A549 (cell line): ENCODE measurements around the gene PDPK1. TPM values are rescaled to one million over a fixed set of nuclear protein-coding genes. Genes with fewer than 3 reads are reported as not detected.
"Not testable (repeated sequence)": the region's sequence is repeated elsewhere in the genome, so short reads cannot be mapped to it uniquely, and the experiment has no call there.

Experiments
- ATAC-seq, 2 experiments: fragments of 200-7000 bp in 1 of 2; fragments of >200 bp in 1 of 2; cut with Nextera tagmentation in 1 of 2; cut with Tn5 transposase in 1 of 2; 3 replicates each; pipeline versions ENCODE4 v1.8.0 to v1.9.1; 2018 to 2020; ENCODE audit warnings: mild to moderate bottlenecking in 1 of 2, moderate library complexity in 1 of 2
- CTCF ChIA-PET: fragments of 300-600 bp; sonication (Branson Sonifier 250); formaldehyde crosslinking; extraction: SDS; loops from one replicate; lab custom pipeline; 2021; ENCODE audit warnings: antibody characterized with exemption, inconsistent platforms; lab: Yijun Ruan, JAX
- POLR2A ChIA-PET: fragments of 350-600 bp; formaldehyde crosslinking; extraction: SDS; loops from one replicate; lab custom pipeline; 2021; ENCODE audit warnings: antibody characterized with exemption, inconsistent platforms; lab: Yijun Ruan, JAX
- DNase-seq, 2 experiments: peaks; one replicate each; pipeline versions ENCODE4 v3.0.0 to v3.0.0-alpha.2; 2011 to 2016; ENCODE audit warnings: low read depth in 1 of 2, low spot score in 1 of 2
- FAIRE-seq: peaks from 2 replicates; lab custom pipeline; 2011; peaks lifted over from hg19 to GRCh38; lab: Jason Lieb, UNC
- H3K27ac ChIP-seq, 2 experiments: fragments of >200 bp; sonication (Bioruptor Twin); formaldehyde crosslinking; 3 replicates each; pipeline ENCODE4 v1.5.1; 2016 to 2017
- H3K4me1 ChIP-seq: fragments of >200 bp; sonication (Bioruptor Twin); formaldehyde crosslinking; 3 replicates; pipeline ENCODE4 v1.6.1; 2016
- H3K4me2 ChIP-seq: fragments of >200 bp; sonication (Bioruptor Twin); formaldehyde crosslinking; 3 replicates; pipeline ENCODE4 v1.6.1; 2016
- H3K4me3 ChIP-seq: fragments of >200 bp; sonication (Bioruptor Twin); formaldehyde crosslinking; 3 replicates; pipeline ENCODE4 v1.5.1; 2016
- H3K9me3 ChIP-seq: fragments of >200 bp; sonication (Bioruptor Twin); formaldehyde crosslinking; 3 replicates; pipeline ENCODE4 v1.6.1; 2016
- FOSL2 ChIP-seq, 2 experiments: fragments of 450-650 bp in 1 of 2; fragments of >200 bp in 1 of 2; sonication (Bioruptor Twin) in 1 of 2; formaldehyde crosslinking; IDR thresholded peaks; 2 replicates each; pipeline versions ENCODE4 v1.5.0 to v1.6.1; 2016 to 2020; ENCODE audit warnings: mild to moderate bottlenecking in 1 of 2, moderate library complexity in 1 of 2
- GATA3 ChIP-seq: IDR thresholded peaks from 2 replicates; pipeline ENCODE4 v1.6.1; 2012; ENCODE audit warnings: borderline replicate concordance
- KDM1A ChIP-seq: fragments of 200-600 bp; sonication (generic); IDR thresholded peaks from 2 replicates; pipeline ENCODE4 v1.6.1; 2016; ENCODE audit warnings: low read depth, mild to moderate bottlenecking
- MAX ChIP-seq: IDR thresholded peaks from 2 replicates; pipeline ENCODE4 v1.6.1; 2012
- MAZ ChIP-seq: fragments of 150-350 bp; IDR thresholded peaks from 2 replicates; pipeline ENCODE4 v1.6.1; 2014; ENCODE audit warnings: antibody characterized with exemption, low read depth, low read length, borderline replicate concordance
- NFE2L2 ChIP-seq: fragments of 150-350 bp; conservative IDR thresholded peaks from 2 replicates; pipeline ENCODE4 v1.6.1; 2014; ENCODE audit warnings: low read length
- NR3C1 ChIP-seq: fragments of >200 bp; sonication (Bioruptor Twin); formaldehyde crosslinking; IDR thresholded peaks from 3 replicates; pipeline ENCODE4 v1.6.1; 2017
- PBX3 ChIP-seq: IDR thresholded peaks from 2 replicates; pipeline ENCODE4 v1.6.1; 2012
- POLR2AphosphoS2 ChIP-seq: conservative IDR thresholded peaks from 2 replicates; pipeline ENCODE4 v1.6.1; 2012; ENCODE audit warnings: low read length, improper control_type of control experiment, inconsistent platforms
- RCOR1 ChIP-seq: fragments of 150-350 bp; IDR thresholded peaks from 2 replicates; pipeline ENCODE4 v1.6.1; 2014; ENCODE audit warnings: antibody characterized with exemption, low read length, low read depth
- RFX5 ChIP-seq: fragments of 450-650 bp; IDR thresholded peaks from 2 replicates; pipeline ENCODE4 v1.7.1; 2014; ENCODE audit warnings: antibody characterized with exemption, mild to moderate bottlenecking, moderate library complexity
- RNF2 ChIP-seq: fragments of 200-600 bp; sonication (generic); IDR thresholded peaks from 2 replicates; pipeline ENCODE4 v1.6.1; 2016; ENCODE audit warnings: low read depth, mild to moderate bottlenecking, antibody characterized with exemption, moderate library complexity, borderline replicate concordance
- TP53 ChIP-seq: fragments of 250-450 bp; sonication (Bioruptor Pico); IDR thresholded peaks from 2 replicates; pipeline ENCODE4 v1.5.0; 2021; ENCODE audit warnings: mild to moderate bottlenecking, moderate library complexity
- WGBS: methylation state at CpG from one replicate; pipeline ENCODE4 v1.1.6; 2017; ENCODE audit errors: missing lambda C conversion rate; 5-methylcytosine and 5-hydroxymethylcytosine counted together
- polyA plus RNA-seq, 4 experiments: library from polyadenylated mRNA; depleted of rRNA in 3 of 4; stranded (reverse); fragments of >200 nt; fragmentation: RNase III in 1 of 4; extraction: RNeasy Plus Mini Kit Qiagen cat#74134 plus additional on column Dnase treatment in 1 of 4; gene quantifications; 2 replicates in 3 of 4; 3 replicates in 1 of 4; pipeline ENCODE4 v1.2.3, GENCODE V29; 2011 to 2017
- TF ChIP-seq, protein P1 (sequence below): IDR thresholded peaks from 2 replicates; pipeline ENCODE4 v1.6.1; 2012; ENCODE audit warnings: low read depth, borderline replicate concordance
- TF ChIP-seq, protein P2 (sequence below): fragments of 150-350 bp; IDR thresholded peaks from 2 replicates; pipeline ENCODE4 v1.6.1; 2014; ENCODE audit warnings: low read depth, mild to moderate bottlenecking, low read length

PDPK1 gene
- polyA plus RNA-seq, 2 of the 4 experiments (the other 2 are of a cell fraction): 17.7 to 29.7 TPM

DNA sequence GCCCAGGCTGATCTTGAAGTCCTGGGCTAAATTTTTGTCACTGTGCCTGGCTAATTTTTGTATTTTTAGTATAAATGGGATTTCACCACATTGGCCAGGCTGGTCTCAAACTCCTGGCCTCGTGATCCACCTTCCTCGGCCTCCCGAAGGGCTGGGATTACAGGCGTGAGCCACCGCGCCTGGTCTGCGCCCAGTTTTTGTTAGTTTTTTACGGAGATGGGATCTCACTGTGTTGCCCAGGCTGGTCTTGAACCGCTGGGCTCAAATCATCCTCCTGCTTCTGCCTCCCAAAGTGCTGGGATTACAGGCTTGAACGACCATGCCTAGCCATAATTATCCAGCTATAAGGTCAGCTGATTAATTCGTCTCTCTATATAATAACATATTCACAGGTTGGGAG, 3.9 kb upstream of the PDPK1 start:
- H3K4me1 ChIP-seq: peaks cover 24% of the 10 kb centered on the region
- no peak overlapping the region; a peak in 1 of 6 replicates for H3K27ac ChIP-seq
- ATAC-seq (no peak), DNase-seq (no peak), FAIRE-seq (no peak)
- POLR2A ChIA-PET: no interaction called here
- H3K4me2 ChIP-seq: no peak overlapping the region
- H3K4me3 ChIP-seq: no peak overlapping the region
- 89% methylated on average over 11 of the region's 11 CpGs for WGBS
- no peaks in the 10 kb centered on the region for H3K9me3 ChIP-seq
- CTCF ChIA-PET: no interaction called here
- TF ChIP-seq FOSL2 (IDR thresholded peaks at IDR 0.05): no peak
- TF ChIP-seq FOSL2 (CRISPR knock-in tag; IDR thresholded peaks at IDR 0.05): no peak
- no peak for TF ChIP-seq TP53 (CRISPR knock-in tag)
- TF ChIP-seq NR3C1: no peak
- TF ChIP-seq KDM1A: no peak
- TF ChIP-seq GATA3: no peak
- no peak for TF ChIP-seq NFE2L2
- TF ChIP-seq PBX3: no peak
- TF ChIP-seq MAX: no peak
- TF ChIP-seq MAZ: no peak
- TF ChIP-seq, protein P1, sequence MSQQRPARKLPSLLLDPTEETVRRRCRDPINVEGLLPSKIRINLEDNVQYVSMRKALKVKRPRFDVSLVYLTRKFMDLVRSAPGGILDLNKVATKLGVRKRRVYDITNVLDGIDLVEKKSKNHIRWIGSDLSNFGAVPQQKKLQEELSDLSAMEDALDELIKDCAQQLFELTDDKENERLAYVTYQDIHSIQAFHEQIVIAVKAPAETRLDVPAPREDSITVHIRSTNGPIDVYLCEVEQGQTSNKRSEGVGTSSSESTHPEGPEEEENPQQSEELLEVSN: no peak
- no peak for TF ChIP-seq POLR2AphosphoS2
- TF ChIP-seq, protein P2, sequence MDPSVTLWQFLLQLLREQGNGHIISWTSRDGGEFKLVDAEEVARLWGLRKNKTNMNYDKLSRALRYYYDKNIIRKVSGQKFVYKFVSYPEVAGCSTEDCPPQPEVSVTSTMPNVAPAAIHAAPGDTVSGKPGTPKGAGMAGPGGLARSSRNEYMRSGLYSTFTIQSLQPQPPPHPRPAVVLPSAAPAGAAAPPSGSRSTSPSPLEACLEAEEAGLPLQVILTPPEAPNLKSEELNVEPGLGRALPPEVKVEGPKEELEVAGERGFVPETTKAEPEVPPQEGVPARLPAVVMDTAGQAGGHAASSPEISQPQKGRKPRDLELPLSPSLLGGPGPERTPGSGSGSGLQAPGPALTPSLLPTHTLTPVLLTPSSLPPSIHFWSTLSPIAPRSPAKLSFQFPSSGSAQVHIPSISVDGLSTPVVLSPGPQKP: no peak
- TF ChIP-seq, all 56 proteins: peak for 0

DNA sequence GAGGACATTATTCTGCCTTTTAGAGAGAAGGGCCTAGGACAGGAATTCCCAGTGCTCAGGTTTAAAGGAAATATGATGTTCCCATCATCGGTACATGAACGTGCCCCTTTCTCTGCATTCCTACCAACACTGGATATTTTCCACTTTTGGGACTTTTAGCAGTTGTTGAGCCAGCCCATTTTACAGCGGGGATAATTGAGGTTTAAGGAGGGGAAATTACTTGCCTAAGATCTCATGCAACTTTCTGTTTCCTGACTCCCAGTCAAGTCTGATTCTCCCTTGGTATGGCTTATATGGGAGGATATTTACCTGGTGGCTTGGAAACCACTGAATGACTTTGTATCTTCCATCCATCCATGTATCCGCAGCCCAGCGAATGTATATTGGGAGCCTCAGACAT, 3.5 kb upstream of the PDPK1 start:
- DNase-seq, H3K27ac ChIP-seq, ATAC-seq, CTCF ChIA-PET, H3K4me2 ChIP-seq, FAIRE-seq, H3K4me3 ChIP-seq, H3K9me3 ChIP-seq, POLR2A ChIA-PET: not testable (repeated sequence)
- H3K4me1 ChIP-seq: peaks cover 28% of the 10 kb centered on the region
- WGBS: 95% methylated on average over 5 of the region's 5 CpGs
- peak; percentile 56; the same call in 1 of the 2 replicates for TF ChIP-seq KDM1A

GRCh38 chr16:2535625-2536013, 2.2 kb upstream of the PDPK1 start:
- ChIA-PET CTCF (no interaction called here), POLR2A (no interaction called here)
- H3K9me3 ChIP-seq: no peaks in the 10 kb centered on the region
- 92% methylated on average over 9 of the region's 9 CpGs for WGBS
- peak in 1 of 2 experiments; percentile 1 for DNase-seq
- no peak for ATAC-seq
- H3K27ac ChIP-seq: no peak overlapping the region
- peaks cover 30% of the 10 kb centered on the region for H3K4me1 ChIP-seq
- FAIRE-seq: no peak
- H3K4me3 ChIP-seq: no peak overlapping the region
- TF ChIP-seq RFX5 (no peak), KDM1A (no peak), RNF2 (no peak), GATA3 (no peak), RCOR1 (no peak)
- no peak overlapping the region for H3K4me2 ChIP-seq

DNA sequence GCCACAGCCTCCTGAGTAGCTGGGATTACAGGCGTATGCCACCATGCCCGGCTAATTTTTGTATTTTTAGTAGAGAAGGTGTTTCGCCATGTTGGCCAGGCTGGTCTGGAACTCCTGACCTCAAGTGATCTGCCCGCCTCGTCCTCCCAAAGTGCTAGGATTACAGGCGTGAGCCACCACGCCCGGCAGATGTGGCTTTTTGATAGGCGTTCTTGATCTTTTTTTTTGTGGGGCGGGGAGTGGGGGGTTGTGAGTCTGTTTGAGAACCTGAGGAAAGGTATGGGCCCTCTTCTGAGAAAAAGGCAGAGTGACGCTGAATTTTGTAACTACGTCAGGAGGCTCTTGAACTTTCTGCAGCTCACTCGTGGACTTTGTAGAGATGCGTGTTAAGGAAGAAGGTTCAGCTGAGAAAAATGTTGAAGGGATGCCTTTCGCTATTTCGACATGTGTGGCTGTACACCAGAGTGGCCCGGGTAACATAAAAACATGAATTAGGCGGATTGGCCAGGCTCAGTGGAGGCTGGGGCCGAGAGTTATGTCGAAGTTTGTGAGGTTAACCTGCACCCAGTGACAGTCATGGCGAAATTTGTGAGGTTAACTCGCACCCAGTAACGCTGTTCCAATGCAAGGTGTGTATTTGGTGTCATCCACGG, 1.5 kb downstream of the PDPK1 start:
- ATAC-seq, POLR2A ChIA-PET, DNase-seq, H3K9me3 ChIP-seq, FAIRE-seq, H3K27ac ChIP-seq, CTCF ChIA-PET: not testable (repeated sequence)
- H3K4me2 ChIP-seq: peak overlapping the region; percentile 93
- H3K4me1 ChIP-seq: peaks cover 18% of the 10 kb centered on the region
- WGBS: 89% methylated on average over 24 of the region's 24 CpGs
- H3K4me3 ChIP-seq: peak overlapping the region; percentile 55; the same call in 2 of the 3 replicates
